GM19099 (cell line): ENCODE data around the gene ADTRP.

Experiments
- POLR2A ChIP-seq: IDR thresholded peaks from 3 replicates; pipeline ENCODE4 v1.6.1; 2011; ENCODE audit warnings: low read depth; ENCODE audit not compliant: insufficient read length; ENCODE audit errors: extremely low read depth

Gene ADTRP

DNA sequence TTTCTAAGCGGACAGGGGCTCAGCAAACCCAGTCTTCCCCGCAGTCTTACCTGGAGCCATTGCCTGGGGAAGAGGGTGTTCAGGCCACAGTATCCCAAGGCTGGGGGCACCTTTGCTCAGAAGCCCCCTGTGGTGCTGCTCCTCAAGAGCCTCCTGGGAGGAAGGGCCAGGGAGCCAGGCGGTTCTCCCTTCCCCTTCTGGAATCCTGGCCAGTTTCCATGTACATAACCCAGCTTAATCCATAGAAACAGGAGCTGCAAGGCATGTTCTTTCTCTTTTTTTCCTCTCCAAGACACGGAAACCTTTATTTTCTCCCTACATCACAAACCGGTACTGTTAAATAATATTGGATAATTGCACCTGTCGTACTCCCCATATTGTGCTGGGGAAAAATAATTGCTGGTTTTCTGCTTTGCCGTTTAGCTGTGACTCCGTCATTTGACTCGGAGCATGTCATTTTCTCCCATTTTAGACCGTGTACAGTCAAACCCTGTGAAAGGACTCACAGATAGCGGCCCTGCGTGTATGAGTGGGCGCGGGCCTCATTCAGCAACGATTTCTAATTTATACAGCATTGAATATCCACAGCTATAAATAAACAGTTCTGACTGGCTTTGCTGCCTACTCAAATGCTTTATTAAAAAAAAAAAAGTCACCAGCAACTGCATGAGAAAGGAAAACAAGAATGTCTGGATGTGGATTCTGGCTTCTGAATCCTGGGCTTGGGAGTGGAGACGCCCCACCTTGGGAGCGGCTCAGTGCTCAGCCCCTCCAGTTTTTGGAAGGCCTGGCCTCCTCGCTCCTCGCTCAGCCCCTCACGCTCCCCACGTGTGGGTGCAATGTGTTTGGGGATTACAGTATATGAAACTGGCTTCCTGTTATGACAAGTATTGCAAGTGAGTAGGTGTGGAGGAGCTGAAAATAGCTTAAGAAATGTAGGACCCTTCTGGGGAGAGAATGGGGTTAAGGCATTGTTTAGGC, 67.3 kb downstream of the ADTRP start:
- TF ChIP-seq POLR2A: no peak

DNA sequence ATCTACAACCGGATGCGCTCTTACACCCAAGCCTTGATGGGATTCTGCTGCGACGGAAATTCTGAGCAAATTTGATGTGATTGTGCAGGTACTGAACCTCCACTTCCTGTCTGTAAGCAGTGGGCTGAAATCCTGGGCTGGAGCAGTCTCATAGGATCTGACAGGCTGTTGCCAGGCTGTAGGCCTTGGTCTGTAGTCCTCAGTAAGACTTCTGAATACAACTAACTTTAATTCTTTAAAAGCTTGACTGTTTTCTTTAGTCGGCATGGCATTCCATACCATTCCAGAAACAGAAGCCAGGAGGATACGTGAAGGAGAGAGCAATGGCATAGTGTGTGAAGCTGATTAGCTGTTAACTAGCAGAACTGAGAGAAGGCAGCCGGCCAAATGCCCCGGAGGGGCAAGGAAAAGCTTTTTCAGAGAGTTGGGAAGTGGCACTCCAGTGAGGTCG, 68.3 kb downstream of the ADTRP start:
- TF ChIP-seq POLR2A: no peak

DNA sequence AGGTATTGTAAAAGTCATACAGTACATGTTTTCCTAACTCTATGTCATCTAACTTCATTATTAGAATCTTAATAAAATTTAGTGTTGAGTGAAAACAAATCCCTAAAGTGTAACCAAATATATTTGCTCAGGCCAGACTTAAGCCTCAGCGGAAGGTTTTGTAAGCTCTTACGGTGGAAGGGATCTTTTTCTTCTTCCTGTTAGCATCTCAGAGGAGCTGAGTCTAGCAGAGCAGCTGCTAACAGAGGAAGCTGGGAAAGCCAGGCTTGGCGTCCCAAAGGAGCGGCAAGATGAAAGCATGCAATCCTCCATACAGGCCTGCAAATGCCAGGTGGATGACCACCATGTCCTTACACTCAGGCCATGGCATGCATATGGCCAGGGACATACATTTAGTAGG, 72.4 kb downstream of the ADTRP start:
- no peak for TF ChIP-seq POLR2A

DNA sequence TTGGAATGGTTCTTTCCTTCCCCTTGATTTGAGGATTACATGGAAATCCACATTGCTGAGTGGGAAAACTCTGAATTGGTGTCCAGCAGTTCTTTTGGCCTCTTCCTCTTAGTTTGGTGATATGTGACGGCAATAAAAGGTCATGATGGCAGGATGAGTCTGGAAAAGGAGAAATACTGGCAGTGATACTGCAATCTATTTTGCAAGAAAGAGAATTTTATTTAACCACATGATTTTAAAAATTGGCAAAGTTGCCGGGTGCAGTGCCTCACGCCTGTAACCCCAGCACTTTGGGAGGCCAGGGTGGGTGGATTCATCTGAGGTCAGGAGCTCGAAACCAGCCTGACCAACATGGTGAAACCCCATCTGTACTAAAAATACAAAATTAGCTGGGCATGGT, 73.1 kb downstream of the ADTRP start:
- no peak for TF ChIP-seq POLR2A

DNA sequence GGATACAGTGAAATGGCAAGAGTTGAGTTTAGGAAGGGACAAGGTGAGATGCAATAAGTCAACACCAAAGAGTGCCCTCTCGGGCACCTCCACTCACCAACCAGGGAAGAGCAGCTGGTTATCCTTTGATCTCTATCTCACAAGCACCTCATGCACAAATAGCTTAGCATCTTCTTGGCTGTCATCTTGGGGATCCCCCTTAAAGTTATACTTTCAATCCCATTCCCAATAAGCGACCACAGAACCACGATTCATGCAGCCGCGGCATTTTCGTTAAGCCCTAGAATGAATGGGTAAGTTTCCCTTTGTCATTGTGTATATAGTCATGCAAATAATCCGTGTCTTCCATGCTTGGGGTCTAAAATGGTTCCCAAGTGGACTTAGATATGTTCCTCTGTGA, 73.5 kb downstream of the ADTRP start:
- no peak for TF ChIP-seq POLR2A

DNA sequence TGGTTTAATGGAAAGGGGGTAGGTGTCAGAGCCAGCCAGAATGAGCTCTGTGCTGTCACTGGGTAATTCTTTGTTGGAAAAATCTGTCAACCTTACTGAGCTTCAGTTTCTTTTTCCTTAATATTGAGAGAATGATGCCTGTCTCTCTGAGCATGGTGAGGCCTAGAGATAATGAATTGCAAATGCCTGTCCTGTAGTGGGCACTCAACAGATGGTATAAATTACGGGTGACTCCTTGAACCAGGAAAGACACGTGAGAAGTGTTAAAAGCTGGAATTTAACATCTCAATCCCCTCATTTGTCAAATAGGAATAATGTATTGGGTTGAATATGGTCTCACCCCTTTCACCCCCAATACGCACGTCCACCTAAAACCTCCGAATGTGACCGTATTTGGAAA, 74.9 kb downstream of the ADTRP start:
- TF ChIP-seq POLR2A: no peak

DNA sequence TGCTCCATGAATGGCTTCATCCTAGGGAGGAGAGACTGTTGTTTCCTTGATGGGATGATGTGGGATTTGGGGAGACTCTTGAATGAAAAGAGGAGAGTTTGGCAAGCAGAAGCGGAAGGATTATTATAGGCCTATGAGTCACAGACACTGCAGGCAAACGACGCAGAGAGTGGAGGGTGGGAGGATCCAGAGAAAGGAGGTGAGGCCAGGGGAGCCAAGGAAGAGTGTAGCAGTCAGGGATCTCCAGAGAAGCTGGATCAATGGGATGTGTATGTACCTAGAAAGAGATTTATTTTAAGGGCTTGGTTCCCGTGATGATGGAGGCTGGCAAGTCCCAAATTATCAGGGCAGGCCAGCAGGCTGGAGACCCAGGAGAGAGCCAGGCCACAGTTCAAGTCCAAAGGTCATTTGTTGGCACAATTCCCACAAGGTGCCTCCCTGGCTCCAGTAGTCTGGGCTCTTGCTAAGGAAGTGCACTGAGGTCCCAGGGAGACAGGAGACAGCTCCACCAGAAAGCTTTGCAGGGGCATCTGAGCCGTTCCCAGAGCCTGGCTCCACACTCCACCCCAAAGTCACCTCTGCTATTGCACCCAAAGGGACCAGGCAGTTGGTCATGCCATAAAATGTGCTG, 76.0 kb downstream of the ADTRP start:
- no peak for TF ChIP-seq POLR2A

DNA sequence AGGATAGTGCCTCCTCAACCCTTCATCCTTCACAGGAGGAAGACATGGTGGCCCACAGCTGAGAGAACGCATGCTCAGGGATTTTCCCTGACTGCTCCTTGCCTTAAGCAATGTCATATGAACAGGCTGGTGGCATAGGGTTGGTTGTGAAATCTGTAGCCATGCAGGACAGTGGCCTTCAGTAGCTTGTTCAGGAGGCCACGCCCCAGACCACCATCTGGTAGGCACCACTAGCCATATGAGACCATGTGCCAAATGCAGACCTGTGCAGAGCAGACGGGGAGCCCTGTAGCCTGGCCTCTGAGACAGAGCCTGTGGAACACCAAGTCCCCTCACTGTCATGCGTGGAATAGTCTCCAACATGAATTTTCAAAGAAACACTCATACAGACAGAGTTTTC, 76.5 kb downstream of the ADTRP start:
- no peak for TF ChIP-seq POLR2A

DNA sequence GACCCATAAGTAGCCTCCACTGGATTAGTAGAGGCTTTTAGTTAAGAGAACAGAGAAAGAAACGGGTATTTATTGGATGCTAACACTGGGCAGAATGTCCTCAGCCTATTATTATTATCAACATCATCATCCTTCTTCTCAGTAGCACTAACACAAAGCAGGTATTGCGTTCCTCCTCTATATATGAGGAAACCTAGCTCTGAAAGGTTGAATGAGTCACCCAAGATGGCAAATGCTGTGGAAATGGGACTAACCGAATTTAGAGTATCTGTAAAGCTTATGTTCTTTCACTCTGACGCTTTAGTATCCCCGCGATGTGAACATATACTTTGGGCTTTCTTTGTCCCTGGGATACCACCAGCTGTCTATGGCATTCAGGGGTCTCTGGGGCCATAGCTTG, 77.0 kb downstream of the ADTRP start:
- no peak for TF ChIP-seq POLR2A

DNA sequence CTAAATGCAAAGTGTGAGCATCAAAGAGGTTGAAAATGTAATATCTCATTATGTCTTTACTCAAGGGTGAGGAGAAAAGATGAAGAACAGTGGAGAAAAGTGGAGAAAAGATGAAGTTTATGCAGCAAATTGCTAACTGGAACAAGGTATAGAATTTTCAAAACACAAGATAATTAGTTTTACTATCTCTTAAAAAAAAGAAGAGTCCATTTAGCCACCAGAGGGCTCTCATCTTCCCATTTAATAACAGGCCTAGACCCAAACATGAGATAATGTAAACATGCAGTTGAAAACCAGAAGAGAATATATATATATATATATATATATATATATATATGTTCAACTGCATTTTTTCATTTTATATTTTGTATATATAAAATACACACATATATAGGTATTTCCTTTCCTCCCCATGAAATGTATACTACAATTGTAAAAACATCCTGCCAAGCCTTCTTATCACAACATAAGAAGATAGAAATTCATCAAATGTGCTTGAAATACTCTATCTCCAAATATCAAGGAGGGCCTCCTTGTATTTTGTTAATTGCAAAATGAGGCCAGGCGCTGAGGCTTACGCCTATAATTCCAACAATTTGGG, 78.4 kb downstream of the ADTRP start:
- TF ChIP-seq POLR2A: no peak

DNA sequence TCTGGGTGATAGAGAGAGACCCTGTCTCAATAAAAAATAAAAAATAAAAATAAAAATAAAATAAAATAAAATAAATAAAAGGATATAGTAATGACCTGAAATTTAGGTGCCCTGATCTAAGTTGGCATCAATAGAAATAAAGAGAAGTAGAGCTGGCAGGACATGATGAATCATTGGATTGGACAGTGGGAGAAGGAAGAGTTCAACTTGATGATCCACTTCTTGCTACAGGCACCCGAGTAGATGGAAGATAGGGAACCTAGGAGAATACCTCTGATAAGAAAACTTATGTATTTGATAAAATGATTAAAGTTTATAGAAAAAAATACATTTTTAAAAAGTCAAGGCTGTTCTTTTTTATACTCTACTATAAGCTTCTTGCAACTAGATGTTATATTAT, 79.0 kb downstream of the ADTRP start:
- no peak for TF ChIP-seq POLR2A

DNA sequence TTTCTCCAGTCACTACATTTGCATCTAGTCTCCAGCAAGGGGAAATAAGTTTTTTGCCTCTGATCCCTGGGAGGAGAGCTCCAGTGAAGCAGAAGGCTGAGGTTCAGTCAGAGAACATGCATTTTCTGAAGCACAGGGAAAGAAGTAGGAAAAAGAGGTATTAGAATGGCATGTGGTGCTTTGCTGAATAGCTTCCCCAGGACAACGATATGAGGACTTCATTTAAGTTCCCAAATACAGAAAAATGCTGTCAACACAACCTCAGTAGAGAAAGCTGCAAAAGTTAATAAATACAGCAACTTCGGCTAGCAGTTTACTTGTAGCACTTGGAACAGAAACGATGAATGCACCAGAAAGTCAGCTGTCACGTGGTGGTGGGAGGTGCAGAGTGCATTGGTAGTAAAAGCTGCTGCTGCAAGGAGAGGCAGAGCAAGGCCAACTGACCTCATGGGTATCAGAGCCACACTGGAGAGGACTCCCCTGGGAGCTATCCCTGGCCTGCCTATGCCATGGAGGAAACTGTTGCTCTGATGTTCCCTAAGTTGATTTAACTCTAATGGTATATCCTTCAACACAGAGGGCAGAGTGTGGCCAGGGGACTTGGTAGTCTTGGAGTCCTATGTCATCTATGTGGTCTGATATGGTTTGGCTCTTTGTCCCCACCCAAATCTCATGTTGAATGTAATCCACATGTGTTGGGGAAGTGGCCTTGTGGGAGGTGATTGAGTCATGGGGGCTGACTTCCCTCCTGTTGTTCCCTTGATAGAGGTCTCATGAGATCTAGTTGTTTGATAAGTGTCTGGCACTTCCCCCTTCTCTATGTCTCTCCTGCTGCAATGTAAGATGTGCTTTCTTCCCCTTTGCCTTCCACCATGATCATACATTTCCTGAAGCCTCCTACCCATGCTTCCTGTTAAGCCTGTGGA, 85.9 kb downstream of the ADTRP start:
- no peak for TF ChIP-seq POLR2A

DNA sequence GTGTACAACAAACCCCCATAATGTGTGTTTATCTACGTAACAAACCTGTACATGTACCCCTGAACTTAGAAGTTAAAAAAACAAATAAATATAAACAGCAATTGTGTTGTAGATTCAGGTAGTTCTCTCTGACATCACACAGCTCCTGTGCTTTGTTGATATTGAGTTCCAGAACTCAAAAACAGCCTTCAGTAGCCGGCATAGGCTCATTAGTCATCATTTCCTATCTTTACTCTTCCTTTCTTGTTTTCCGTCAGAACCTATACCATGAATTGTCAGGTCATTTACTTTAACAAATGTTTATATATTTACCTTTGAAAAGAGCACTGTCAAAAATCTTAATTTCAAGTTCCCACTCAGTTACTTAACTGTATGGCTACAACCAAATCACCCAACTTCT, 88.8 kb downstream of the ADTRP start:
- no peak for TF ChIP-seq POLR2A

DNA sequence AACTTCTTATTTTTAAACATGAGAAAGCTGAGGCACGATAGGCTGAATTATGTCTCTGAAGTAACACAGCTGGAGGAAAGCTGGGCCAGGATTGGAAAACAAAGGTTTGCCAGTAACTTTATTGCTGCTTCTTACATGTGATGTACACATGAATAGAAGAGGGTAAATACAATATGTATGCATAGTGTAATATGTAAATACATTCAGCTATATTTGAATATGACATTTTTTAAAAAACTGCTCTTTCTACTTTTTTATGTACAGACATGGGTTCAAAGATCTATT, 90.2 kb downstream of the ADTRP start:
- TF ChIP-seq POLR2A: no peak
